Neural cell (in vitro differentiated cells): ENCODE results near the gene DBH. TPM values are rescaled to one million over a fixed set of nuclear protein-coding genes. Genes with fewer than 3 reads are reported as not detected.

Experiments used
- H2AFZ ChIP-seq: fragments of 200-600, 300-800 bp; sonication (generic), shearing (Covaris generic); 2 replicates; pipeline ENCODE4 v1.6.0; 2014; ENCODE audit warnings: low read depth, mild to moderate bottlenecking, antibody characterized with exemption, low read length, moderate library complexity
- H3F3A ChIP-seq: fragments of 200-600 bp; shearing (Covaris generic); 2 replicates; pipeline ENCODE4 v1.6.1; 2016; ENCODE audit warnings: mild to moderate bottlenecking, moderate library complexity, mixed read lengths, antibody characterized with exemption, low read length; ENCODE audit not compliant: insufficient read depth, poor library complexity, severe bottlenecking
- H3K27ac ChIP-seq: fragments of 200-600, 300-800 bp; sonication (generic), shearing (Covaris generic); 2 replicates; pipeline ENCODE4 v1.5.1; 2014; ENCODE audit warnings: mild to moderate bottlenecking, low read length, moderate library complexity
- H3K27me3 ChIP-seq: fragments of 300-800, 200-600 bp; sonication (generic), shearing (Covaris generic); 2 replicates; pipeline ENCODE4 v1.6.0; 2014; ENCODE audit warnings: mild to moderate bottlenecking, low read depth, low read length, moderate library complexity; ENCODE audit not compliant: insufficient read depth
- H3K36me3 ChIP-seq: fragments of 300-800, 200-600 bp; sonication (generic), shearing (Covaris generic); 2 replicates; pipeline ENCODE4 v1.5.1; 2014; ENCODE audit warnings: mild to moderate bottlenecking, antibody characterized with exemption, low read length, moderate library complexity; ENCODE audit not compliant: insufficient read depth
- H3K4me2 ChIP-seq: fragments of 300-800, 200-600 bp; sonication (generic), shearing (Covaris generic); 2 replicates; pipeline ENCODE4 v1.6.0; 2014; ENCODE audit warnings: mild to moderate bottlenecking, low read length
- H3K4me3 ChIP-seq: fragments of 300-800, 200-600 bp; sonication (generic), shearing (Covaris generic); 2 replicates; pipeline ENCODE4 v1.5.1; 2014; ENCODE audit warnings: mild to moderate bottlenecking, low read length, moderate library complexity
- H3K79me2 ChIP-seq: fragments of 200-600 bp; shearing (Covaris generic); replicated peaks from 2 replicates; pipeline ENCODE4 v1.6.0; 2014; ENCODE audit warnings: mild to moderate bottlenecking, low read length, moderate library complexity; ENCODE audit not compliant: insufficient read depth
- H3K9ac ChIP-seq: fragments of 300-800, 200-600 bp; sonication (generic), shearing (Covaris generic); 2 replicates; pipeline ENCODE4 v1.6.1; 2016; ENCODE audit warnings: mild to moderate bottlenecking, low read length, mixed read lengths
- H3K9me2 ChIP-seq: fragments of 200-600 bp; shearing (Covaris generic); 2 replicates; pipeline ENCODE4 v1.6.1; 2016; ENCODE audit warnings: mild to moderate bottlenecking, low read length, mixed read lengths; ENCODE audit not compliant: insufficient read depth
- H3K9me3 ChIP-seq: fragments of 200-600, 300-800 bp; sonication (generic), shearing (Covaris generic); 2 replicates; pipeline ENCODE4 v1.6.1; 2016; ENCODE audit warnings: mild to moderate bottlenecking, mixed run types, low read length, moderate library complexity, mixed read lengths
- H4K20me1 ChIP-seq: fragments of 200-600 bp; shearing (Covaris generic); 2 replicates; pipeline ENCODE4 v1.6.1; 2016; ENCODE audit warnings: mild to moderate bottlenecking, mixed run types; ENCODE audit not compliant: insufficient read depth
- EP300 ChIP-seq: fragments of 450-650 bp; conservative IDR thresholded peaks from 2 replicates; pipeline ENCODE4 v1.6.1; 2014; ENCODE audit warnings: antibody characterized with exemption, mild to moderate bottlenecking, moderate library complexity; ENCODE audit not compliant: poor library complexity, severe bottlenecking
- EZH2 ChIP-seq: fragments of 200-600, 300-800 bp; shearing (Covaris generic), sonication (generic); IDR thresholded peaks from 2 replicates; pipeline ENCODE4 v1.6.1; 2014; ENCODE audit warnings: antibody characterized with exemption, low read length, borderline replicate concordance, mild to moderate bottlenecking; ENCODE audit not compliant: insufficient read depth, poor library complexity, severe bottlenecking
- MXI1 ChIP-seq: fragments of 450-650 bp; conservative IDR thresholded peaks from 2 replicates; pipeline ENCODE4 v1.6.1; 2014; ENCODE audit warnings: antibody characterized with exemption, mild to moderate bottlenecking; ENCODE audit not compliant: poor library complexity, severe bottlenecking
- POLR2AphosphoS5 ChIP-seq: IDR thresholded peaks from 2 replicates; pipeline ENCODE4 v1.6.1; 2012
- RAD21 ChIP-seq: fragments of 450-650 bp; conservative IDR thresholded peaks from 2 replicates; pipeline ENCODE4 v1.6.1; 2014; ENCODE audit warnings: antibody characterized with exemption, mild to moderate bottlenecking, moderate library complexity
- SMC3 ChIP-seq: fragments of 450-650 bp; conservative IDR thresholded peaks from 2 replicates; pipeline ENCODE4 v1.6.1; 2014; ENCODE audit warnings: antibody characterized with exemption, mild to moderate bottlenecking, moderate library complexity; ENCODE audit not compliant: poor library complexity
- TAF1 ChIP-seq: IDR thresholded peaks from 2 replicates; pipeline ENCODE4 v1.6.1; 2012; ENCODE audit warnings: low read depth
- polyA plus RNA-seq: library from polyadenylated mRNA; depleted of rRNA; stranded (reverse); fragments of >200 nt; gene quantifications from 2 replicates; pipeline ENCODE4 v1.2.3, GENCODE V29; 2014
- TF ChIP-seq, protein P1 (sequence below): fragments of 450-650 bp; IDR thresholded peaks from 2 replicates; pipeline ENCODE4 v1.5.1; 2014; ENCODE audit warnings: antibody characterized with exemption, mild to moderate bottlenecking, moderate library complexity; ENCODE audit not compliant: poor library complexity, severe bottlenecking
- TF ChIP-seq, protein P2 (sequence below): IDR thresholded peaks from 2 replicates; pipeline ENCODE4 v1.6.1; 2012; ENCODE audit warnings: borderline replicate concordance

DBH gene
- polyA plus RNA-seq, 1 donor from 2014 or later = not detected

DNA sequence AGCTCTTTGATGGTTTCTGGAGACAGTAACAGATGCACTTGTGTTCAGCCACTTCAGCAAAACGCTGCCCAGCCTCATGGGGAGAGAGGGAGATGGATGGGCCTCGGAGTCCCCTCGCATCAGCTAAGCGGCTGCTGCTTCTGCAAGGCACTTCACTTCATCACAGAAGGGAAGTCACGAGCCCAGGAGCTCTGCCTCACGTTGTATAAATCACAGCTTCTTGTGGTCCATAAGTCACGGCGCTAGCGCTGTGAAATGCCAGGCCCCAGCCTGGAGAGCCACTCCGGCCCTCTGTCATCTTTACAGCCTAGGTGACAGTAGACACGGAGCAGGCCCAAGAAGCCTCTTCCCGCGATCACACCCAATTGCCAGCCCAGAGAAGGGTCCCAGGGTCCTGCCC, 23.4 kb downstream of the DBH start:
- H3K9me2 ChIP-seq = no peaks in the 10 kb centered on the region
- no peak for TF ChIP-seq RAD21
- TF ChIP-seq, protein P1, sequence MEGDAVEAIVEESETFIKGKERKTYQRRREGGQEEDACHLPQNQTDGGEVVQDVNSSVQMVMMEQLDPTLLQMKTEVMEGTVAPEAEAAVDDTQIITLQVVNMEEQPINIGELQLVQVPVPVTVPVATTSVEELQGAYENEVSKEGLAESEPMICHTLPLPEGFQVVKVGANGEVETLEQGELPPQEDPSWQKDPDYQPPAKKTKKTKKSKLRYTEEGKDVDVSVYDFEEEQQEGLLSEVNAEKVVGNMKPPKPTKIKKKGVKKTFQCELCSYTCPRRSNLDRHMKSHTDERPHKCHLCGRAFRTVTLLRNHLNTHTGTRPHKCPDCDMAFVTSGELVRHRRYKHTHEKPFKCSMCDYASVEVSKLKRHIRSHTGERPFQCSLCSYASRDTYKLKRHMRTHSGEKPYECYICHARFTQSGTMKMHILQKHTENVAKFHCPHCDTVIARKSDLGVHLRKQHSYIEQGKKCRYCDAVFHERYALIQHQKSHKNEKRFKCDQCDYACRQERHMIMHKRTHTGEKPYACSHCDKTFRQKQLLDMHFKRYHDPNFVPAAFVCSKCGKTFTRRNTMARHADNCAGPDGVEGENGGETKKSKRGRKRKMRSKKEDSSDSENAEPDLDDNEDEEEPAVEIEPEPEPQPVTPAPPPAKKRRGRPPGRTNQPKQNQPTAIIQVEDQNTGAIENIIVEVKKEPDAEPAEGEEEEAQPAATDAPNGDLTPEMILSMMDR = no peak
- TF ChIP-seq EZH2 = no peak
- no peak for TF ChIP-seq POLR2AphosphoS5
- no peak for TF ChIP-seq TAF1
- TF ChIP-seq MXI1 = no peak
- TF ChIP-seq, protein P2, sequence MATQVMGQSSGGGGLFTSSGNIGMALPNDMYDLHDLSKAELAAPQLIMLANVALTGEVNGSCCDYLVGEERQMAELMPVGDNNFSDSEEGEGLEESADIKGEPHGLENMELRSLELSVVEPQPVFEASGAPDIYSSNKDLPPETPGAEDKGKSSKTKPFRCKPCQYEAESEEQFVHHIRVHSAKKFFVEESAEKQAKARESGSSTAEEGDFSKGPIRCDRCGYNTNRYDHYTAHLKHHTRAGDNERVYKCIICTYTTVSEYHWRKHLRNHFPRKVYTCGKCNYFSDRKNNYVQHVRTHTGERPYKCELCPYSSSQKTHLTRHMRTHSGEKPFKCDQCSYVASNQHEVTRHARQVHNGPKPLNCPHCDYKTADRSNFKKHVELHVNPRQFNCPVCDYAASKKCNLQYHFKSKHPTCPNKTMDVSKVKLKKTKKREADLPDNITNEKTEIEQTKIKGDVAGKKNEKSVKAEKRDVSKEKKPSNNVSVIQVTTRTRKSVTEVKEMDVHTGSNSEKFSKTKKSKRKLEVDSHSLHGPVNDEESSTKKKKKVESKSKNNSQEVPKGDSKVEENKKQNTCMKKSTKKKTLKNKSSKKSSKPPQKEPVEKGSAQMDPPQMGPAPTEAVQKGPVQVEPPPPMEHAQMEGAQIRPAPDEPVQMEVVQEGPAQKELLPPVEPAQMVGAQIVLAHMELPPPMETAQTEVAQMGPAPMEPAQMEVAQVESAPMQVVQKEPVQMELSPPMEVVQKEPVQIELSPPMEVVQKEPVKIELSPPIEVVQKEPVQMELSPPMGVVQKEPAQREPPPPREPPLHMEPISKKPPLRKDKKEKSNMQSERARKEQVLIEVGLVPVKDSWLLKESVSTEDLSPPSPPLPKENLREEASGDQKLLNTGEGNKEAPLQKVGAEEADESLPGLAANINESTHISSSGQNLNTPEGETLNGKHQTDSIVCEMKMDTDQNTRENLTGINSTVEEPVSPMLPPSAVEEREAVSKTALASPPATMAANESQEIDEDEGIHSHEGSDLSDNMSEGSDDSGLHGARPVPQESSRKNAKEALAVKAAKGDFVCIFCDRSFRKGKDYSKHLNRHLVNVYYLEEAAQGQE = no peak
- TF ChIP-seq SMC3 = no peak
- no peak for TF ChIP-seq EP300
- H3K27me3 ChIP-seq = no peaks in the 10 kb centered on the region
- H3K27ac ChIP-seq = no peak overlapping the region
- no peaks in the 10 kb centered on the region for H4K20me1 ChIP-seq
- no peaks in the 10 kb centered on the region for H3K79me2 ChIP-seq
- H3K9me3 ChIP-seq = no peaks in the 10 kb centered on the region
- no peaks in the 10 kb centered on the region for H3K36me3 ChIP-seq
- H3K9ac ChIP-seq = no peak overlapping the region
- no peak overlapping the region for H3K4me3 ChIP-seq
- no peak overlapping the region for H3K4me2 ChIP-seq
- no peaks in the 10 kb centered on the region for H3F3A ChIP-seq
- H2AFZ ChIP-seq = no peak overlapping the region

DNA sequence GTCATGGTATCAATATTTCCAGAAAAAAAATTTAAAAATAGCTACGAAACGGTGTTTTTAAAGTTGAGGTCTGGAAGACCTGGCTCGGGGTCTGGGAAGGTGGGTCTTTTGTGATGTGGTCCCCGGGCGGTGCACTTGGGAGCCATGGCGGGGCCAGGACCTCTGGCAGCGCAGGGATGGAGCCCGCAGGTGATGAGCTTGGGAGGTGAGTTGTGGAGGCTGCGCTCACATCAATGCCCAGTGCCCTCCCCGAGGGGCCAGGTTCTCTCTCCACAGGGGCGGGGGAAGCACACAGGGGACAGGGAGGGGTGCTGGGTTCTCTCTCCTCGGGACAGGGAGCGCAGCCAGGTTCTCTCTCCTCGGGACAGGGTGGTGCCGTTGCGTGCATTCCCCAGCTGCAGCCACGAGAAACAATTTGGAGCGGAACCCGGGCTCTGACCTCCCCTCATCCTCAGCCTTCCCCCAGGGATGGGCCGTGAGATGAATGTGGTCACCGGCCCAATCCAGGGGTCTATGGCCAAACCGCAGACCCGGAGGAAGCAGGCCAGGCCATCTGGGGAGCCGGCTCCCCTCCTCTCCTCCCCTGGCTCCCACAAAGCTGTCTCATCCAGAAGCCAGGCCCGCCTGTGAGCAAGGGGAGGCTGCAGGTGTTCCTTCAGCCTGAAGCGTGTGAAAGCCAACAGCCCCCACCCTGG, 25.8 kb downstream of the DBH start:
- H3K36me3 ChIP-seq = no peaks in the 10 kb centered on the region
- no peak for TF ChIP-seq POLR2AphosphoS5
- no peak for TF ChIP-seq RAD21
- TF ChIP-seq EZH2 = no peak
- TF ChIP-seq TAF1 = no peak
- TF ChIP-seq MXI1 = no peak
- TF ChIP-seq, protein P1 = no peak
- TF ChIP-seq SMC3 = no peak
- no peak for TF ChIP-seq EP300
- H3F3A ChIP-seq = no peaks in the 10 kb centered on the region
- H3K9ac ChIP-seq = no peak overlapping the region
- no peaks in the 10 kb centered on the region for H3K9me2 ChIP-seq
- no peaks in the 10 kb centered on the region for H3K27me3 ChIP-seq
- H3K4me3 ChIP-seq = no peak overlapping the region
- H2AFZ ChIP-seq = no peak overlapping the region
- no peak overlapping the region for H3K27ac ChIP-seq
- no peaks in the 10 kb centered on the region for H3K79me2 ChIP-seq
- H4K20me1 ChIP-seq = no peaks in the 10 kb centered on the region
- H3K4me2 ChIP-seq = no peak overlapping the region
- no peaks in the 10 kb centered on the region for H3K9me3 ChIP-seq
